DND-41 (cell line): Measurements from ENCODE around the gene PDE3A.

ENCODE experiments used
- ATAC-seq: fragments of 200-7000 bp; cut with Tn5 transposase; 3 replicates; pipeline ENCODE4 v1.9.1; 2021; ENCODE audit warnings: low read depth; ENCODE audit not compliant: insufficient read depth
- DNase-seq: peaks from one replicate; pipeline ENCODE4 v3.0.0-alpha.2; 2020
- H2AFZ ChIP-seq: 2 replicates; pipeline ENCODE4 v1.6.0; 2012; ENCODE audit warnings: low read depth, low read length
- H3K27ac ChIP-seq: 2 replicates; pipeline ENCODE4 v1.5.1; 2012; ENCODE audit warnings: low read length, inconsistent platforms
- H3K27me3 ChIP-seq: fragments of 200-600 bp; sonication (generic); 2 replicates; pipeline ENCODE4 v1.6.0; 2012; ENCODE audit warnings: low read length, mild to moderate bottlenecking, inconsistent platforms; ENCODE audit not compliant: insufficient read depth, poor library complexity
- H3K36me3 ChIP-seq: 2 replicates; pipeline ENCODE4 v1.5.1; 2012; ENCODE audit warnings: low read length, inconsistent platforms; ENCODE audit not compliant: insufficient read depth
- H3K4me1 ChIP-seq: 2 replicates; pipeline ENCODE4 v1.5.1; 2012; ENCODE audit warnings: mild to moderate bottlenecking, low read length; ENCODE audit not compliant: insufficient read depth
- H3K4me2 ChIP-seq: 2 replicates; pipeline ENCODE4 v1.6.0; 2012; ENCODE audit warnings: mild to moderate bottlenecking, moderate library complexity, low read length, inconsistent platforms; ENCODE audit not compliant: insufficient read depth
- H3K4me3 ChIP-seq, 2 experiments: fragments of 200-600 bp in 1 of 2; shearing (Covaris generic) in 1 of 2; 2 replicates each; pipeline ENCODE4 v1.5.1; 2012 to 2016; ENCODE audit warnings: inconsistent platforms in 2 of 2, low read length in 2 of 2, mild to moderate bottlenecking in 2 of 2, low read depth in 1 of 2, moderate library complexity in 1 of 2
- H3K79me2 ChIP-seq: 2 replicates; pipeline ENCODE4 v1.6.0; 2012; ENCODE audit warnings: low read length, inconsistent platforms; ENCODE audit not compliant: insufficient read depth
- H3K9ac ChIP-seq: 2 replicates; pipeline ENCODE4 v1.6.0; 2012; ENCODE audit warnings: low read depth, mild to moderate bottlenecking, inconsistent platforms, low read length, moderate library complexity
- H3K9me3 ChIP-seq: 2 replicates; pipeline ENCODE4 v1.5.1; 2012; ENCODE audit warnings: low read length, moderate library complexity, mild to moderate bottlenecking, inconsistent platforms; ENCODE audit not compliant: insufficient read depth, severe bottlenecking
- H4K20me1 ChIP-seq: 2 replicates; pipeline ENCODE4 v1.6.0; 2012; ENCODE audit warnings: low read length; ENCODE audit not compliant: insufficient read depth
- CTCF ChIP-seq: IDR thresholded peaks from 2 replicates; pipeline ENCODE4 v1.5.1; 2012; ENCODE audit warnings: borderline replicate concordance, low read length, moderate library complexity, mild to moderate bottlenecking; ENCODE audit not compliant: poor library complexity, severe bottlenecking; ENCODE audit errors: extremely low read depth
- EZH2 ChIP-seq: IDR thresholded peaks from 3 replicates; pipeline ENCODE4 v1.6.1; 2012; ENCODE audit warnings: borderline replicate concordance, low read depth, mild to moderate bottlenecking, moderate library complexity, low read length, inconsistent platforms; ENCODE audit not compliant: severe bottlenecking

Gene PDE3A

DNA sequence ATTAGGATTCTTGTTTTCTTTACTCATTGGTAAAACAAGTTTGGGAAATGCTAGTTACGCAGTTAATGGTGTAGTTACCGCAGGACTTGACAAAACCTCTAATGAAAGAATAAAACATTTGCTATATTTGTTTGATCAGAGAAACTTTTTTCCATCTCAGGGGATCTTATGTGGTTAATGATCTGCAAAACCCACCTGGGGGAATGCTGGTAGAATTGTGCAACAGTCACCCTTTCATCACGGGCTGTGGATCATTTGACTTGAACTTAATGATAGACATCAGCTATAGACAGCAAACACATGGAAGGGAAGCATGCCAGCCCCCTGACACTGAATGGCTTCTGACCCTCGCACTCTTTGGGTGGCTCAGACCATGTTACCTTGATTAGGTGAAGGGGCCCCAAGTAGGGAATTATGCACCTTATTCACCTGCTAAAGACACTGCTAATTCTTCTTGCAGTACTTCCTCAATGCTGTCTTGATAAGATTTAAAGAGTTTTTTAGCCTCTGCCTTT lies 84.2 kb downstream of the PDE3A start:
- no peaks in the 10 kb centered on the region for H3K4me1 ChIP-seq

GRCh38 chr12:20453756-20454310 lies 85.5 kb downstream of the PDE3A start:
- Histone ChIP-seq H3K79me2 (no peaks in the 10 kb centered on the region), H3K36me3 (no peaks in the 10 kb centered on the region), H3K4me2 (no peak overlapping the region), H3K9me3 (no peaks in the 10 kb centered on the region), H3K9ac (no peak overlapping the region), H2AFZ (no peak overlapping the region), H3K27me3 (no peaks in the 10 kb centered on the region), H3K4me3 (no peak overlapping the region), H3K4me1 (no peaks in the 10 kb centered on the region), H3K27ac (no peak overlapping the region), H4K20me1 (no peaks in the 10 kb centered on the region)
- TF ChIP-seq CTCF (no peak), EZH2 (no peak)
- no peak for DNase-seq
- ATAC-seq, result no peak

More for the DNA sequence above, 84.2 kb downstream of the PDE3A start:
- no peak overlapping the region for H3K27ac ChIP-seq
- no peak overlapping the region for H3K4me2 ChIP-seq
- no peaks in the 10 kb centered on the region for H3K36me3 ChIP-seq
- no peaks in the 10 kb centered on the region for H3K27me3 ChIP-seq
- H4K20me1 ChIP-seq, result no peaks in the 10 kb centered on the region
- no peaks in the 10 kb centered on the region for H3K79me2 ChIP-seq
- H2AFZ ChIP-seq, result no peak overlapping the region
- ATAC-seq, result no peak
- DNase-seq, result no peak
- no peak overlapping the region for H3K4me3 ChIP-seq
- H3K9ac ChIP-seq, result no peak overlapping the region
- no peaks in the 10 kb centered on the region for H3K9me3 ChIP-seq
- TF ChIP-seq EZH2, result no peak
- no peak for TF ChIP-seq CTCF

GRCh38 chr12:20455001-20455706 lies 86.8 kb downstream of the PDE3A start:
- Histone ChIP-seq H3K4me3 (no peak overlapping the region), H3K4me2 (no peak overlapping the region), H2AFZ (no peak overlapping the region), H3K27me3 (no peaks in the 10 kb centered on the region), H3K27ac (no peak overlapping the region), H3K79me2 (no peaks in the 10 kb centered on the region), H3K4me1 (no peaks in the 10 kb centered on the region), H3K36me3 (no peaks in the 10 kb centered on the region), H4K20me1 (no peaks in the 10 kb centered on the region), H3K9me3 (no peaks in the 10 kb centered on the region), H3K9ac (no peak overlapping the region)
- ATAC-seq (no peak), DNase-seq (no peak)
- TF ChIP-seq CTCF, result no peak
- no peak for TF ChIP-seq EZH2

DNA sequence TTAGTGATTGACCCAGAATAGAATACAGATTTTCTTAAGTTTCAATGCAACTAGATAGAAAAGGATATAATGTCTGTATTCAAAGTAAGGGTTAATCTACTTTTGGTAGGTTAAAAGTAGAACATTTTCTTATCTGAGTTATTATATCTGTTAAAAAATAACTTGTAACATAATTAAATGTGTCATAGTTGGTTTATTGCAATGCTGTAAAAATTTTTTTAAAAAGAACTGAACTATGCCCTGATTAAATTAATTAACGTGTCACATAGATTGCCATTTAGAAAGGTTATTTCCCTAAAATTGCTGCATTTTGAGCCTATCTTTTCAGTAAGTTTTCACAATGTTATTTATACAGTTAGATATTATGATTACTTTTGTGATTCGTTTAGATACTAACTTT lies 89.2 kb downstream of the PDE3A start:
- DNase-seq, result no peak
- Histone ChIP-seq H3K4me3 (no peak overlapping the region), H2AFZ (no peak overlapping the region), H3K36me3 (no peaks in the 10 kb centered on the region), H3K9me3 (no peaks in the 10 kb centered on the region), H3K27ac (no peak overlapping the region), H4K20me1 (no peaks in the 10 kb centered on the region), H3K79me2 (no peaks in the 10 kb centered on the region), H3K4me1 (no peaks in the 10 kb centered on the region), H3K4me2 (no peak overlapping the region), H3K9ac (no peak overlapping the region), H3K27me3 (no peaks in the 10 kb centered on the region)
- ATAC-seq, result no peak
- TF ChIP-seq CTCF, result no peak
- no peak for TF ChIP-seq EZH2
